Smooth muscle cell (in vitro differentiated cells): ENCODE data around the gene NOXA1. TPM values are rescaled to one million over a fixed set of nuclear protein-coding genes. Genes with fewer than 3 reads are reported as not detected.

Source experiments
- DNase-seq: peaks from one replicate; lab custom pipeline; 2025; ENCODE audit not compliant: unreplicated experiment; lab: John Stamatoyannopoulos, UW
- H2AFZ ChIP-seq: fragments of 200-600 bp; sonication (generic); 2 replicates; pipeline ENCODE4 v1.6.0; 2016; ENCODE audit warnings: antibody characterized with exemption, low read depth, mild to moderate bottlenecking
- H3F3A ChIP-seq: fragments of 200-600 bp; sonication (generic); 2 replicates; pipeline ENCODE4 v1.6.0; 2017; ENCODE audit warnings: antibody characterized with exemption, low read depth
- H3K27ac ChIP-seq: fragments of 200-600 bp; sonication (generic); 2 replicates; pipeline ENCODE4 v1.5.1; 2016; ENCODE audit warnings: low read depth, mild to moderate bottlenecking
- H3K27me3 ChIP-seq: fragments of 200-600 bp; sonication (generic); 2 replicates; pipeline ENCODE4 v1.6.1; 2016; ENCODE audit warnings: low read depth, mild to moderate bottlenecking
- H3K36me3 ChIP-seq: fragments of 200-600 bp; sonication (generic); 2 replicates; pipeline ENCODE4 v1.5.1; 2016; ENCODE audit warnings: low read depth
- H3K4me1 ChIP-seq: fragments of 200-600 bp; sonication (generic); 2 replicates; pipeline ENCODE4 v1.5.1; 2016; ENCODE audit warnings: low read depth
- H3K4me2 ChIP-seq: fragments of 200-600 bp; sonication (generic); 2 replicates; pipeline ENCODE4 v1.6.0; 2016; ENCODE audit warnings: mild to moderate bottlenecking
- H3K4me3 ChIP-seq: fragments of 200-600 bp; sonication (generic); 2 replicates; pipeline ENCODE4 v1.5.1; 2016; ENCODE audit warnings: mild to moderate bottlenecking
- H3K79me2 ChIP-seq: fragments of 200-600 bp; sonication (generic); 2 replicates; pipeline ENCODE4 v1.6.0; 2016; ENCODE audit warnings: low read depth, mild to moderate bottlenecking
- H3K9ac ChIP-seq: fragments of 200-600 bp; sonication (generic); 2 replicates; pipeline ENCODE4 v1.6.0; 2016; ENCODE audit warnings: low read depth
- H3K9me3 ChIP-seq: fragments of 200-600 bp; sonication (generic); replicated peaks from 2 replicates; pipeline ENCODE4 v1.5.1; 2016; ENCODE audit warnings: low read depth
- H4K20me1 ChIP-seq: fragments of 200-600 bp; sonication (generic); 2 replicates; pipeline ENCODE4 v1.6.0; 2016; ENCODE audit warnings: low read depth
- WGBS: methylation state at CpG from one replicate; pipeline ENCODE4 v1.1.7; 2016; ENCODE audit warnings: low lambda C conversion rate; 5-methylcytosine and 5-hydroxymethylcytosine counted together
- polyA plus RNA-seq: library from polyadenylated mRNA; unstranded; fragments of >200 nt; fragmentation: Nextera tagmentation; extraction: Ambion mirVana; gene quantifications from 2 replicates; pipeline ENCODE4 v1.2.1, GENCODE V29; 2016
- total RNA-seq: library from RNA; depleted of rRNA; stranded (reverse); fragments of >200 nt; gene quantifications from 2 replicates; pipeline ENCODE4 v1.2.3, GENCODE V29; 2014
- TF ChIP-seq, protein P1 (sequence below): fragments of 200-600 bp; sonication (generic); IDR thresholded peaks from 2 replicates; pipeline ENCODE4 v1.5.1; 2017; ENCODE audit warnings: borderline replicate concordance, mild to moderate bottlenecking, antibody characterized with exemption; ENCODE audit not compliant: insufficient read depth, poor library complexity, severe bottlenecking

The NOXA1 gene
- total and polyA plus RNA-seq, 2 experiments from 2014 or later: 0.09 to 0.81 TPM

DNA sequence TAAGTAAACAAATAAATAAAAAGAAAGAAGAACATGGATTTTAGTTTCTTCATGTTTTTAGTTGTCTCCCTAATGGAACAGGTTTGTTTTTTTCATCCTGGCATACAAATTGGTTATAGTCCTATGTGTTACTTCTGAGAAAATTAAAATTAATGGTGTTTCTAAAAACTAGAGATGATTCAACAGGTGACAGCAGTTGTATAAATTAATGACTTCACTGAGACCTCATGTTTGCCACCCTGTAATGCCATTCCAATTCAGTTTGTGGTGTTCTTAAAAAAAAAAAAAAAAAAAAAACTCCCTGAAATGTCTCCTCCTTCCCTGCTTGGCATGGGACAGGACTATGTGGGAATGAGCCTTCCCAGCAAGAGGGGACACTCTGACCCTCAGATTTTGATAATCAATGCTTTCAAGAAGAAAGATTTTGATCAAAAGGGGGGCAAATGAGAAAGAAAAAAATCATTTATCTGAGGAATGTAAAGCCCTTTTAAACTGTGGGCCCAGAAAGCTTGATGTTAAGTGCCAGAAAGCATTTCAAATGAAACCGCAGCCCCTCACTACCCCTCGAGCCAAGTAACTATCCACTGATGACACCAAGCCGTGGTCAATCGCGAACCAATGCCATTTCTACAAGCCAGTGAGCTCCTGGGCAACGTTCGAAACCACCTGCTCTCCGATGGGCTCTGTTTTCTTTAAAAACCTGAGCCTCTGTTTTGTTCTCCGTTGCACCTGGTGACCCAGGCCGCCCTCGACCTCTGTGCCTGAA lies 1.2 kb upstream of the NOXA1 start:
- H3K9ac ChIP-seq: peak overlapping the region; percentile 70
- no peaks in the 10 kb centered on the region for H4K20me1 ChIP-seq
- no peaks in the 10 kb centered on the region for H3K27me3 ChIP-seq
- no peaks in the 10 kb centered on the region for H3K9me3 ChIP-seq
- peak overlapping the region; percentile 94 for H3K4me3 ChIP-seq
- H2AFZ ChIP-seq: peak overlapping the region; percentile 98
- DNase-seq: no peak
- H3K27ac ChIP-seq: no peak overlapping the region
- 7% methylated on average over 11 of the region's 11 CpGs for WGBS
- peaks cover 19% of the 10 kb centered on the region for H3K79me2 ChIP-seq
- H3F3A ChIP-seq: no peaks in the 10 kb centered on the region
- TF ChIP-seq, protein P1, sequence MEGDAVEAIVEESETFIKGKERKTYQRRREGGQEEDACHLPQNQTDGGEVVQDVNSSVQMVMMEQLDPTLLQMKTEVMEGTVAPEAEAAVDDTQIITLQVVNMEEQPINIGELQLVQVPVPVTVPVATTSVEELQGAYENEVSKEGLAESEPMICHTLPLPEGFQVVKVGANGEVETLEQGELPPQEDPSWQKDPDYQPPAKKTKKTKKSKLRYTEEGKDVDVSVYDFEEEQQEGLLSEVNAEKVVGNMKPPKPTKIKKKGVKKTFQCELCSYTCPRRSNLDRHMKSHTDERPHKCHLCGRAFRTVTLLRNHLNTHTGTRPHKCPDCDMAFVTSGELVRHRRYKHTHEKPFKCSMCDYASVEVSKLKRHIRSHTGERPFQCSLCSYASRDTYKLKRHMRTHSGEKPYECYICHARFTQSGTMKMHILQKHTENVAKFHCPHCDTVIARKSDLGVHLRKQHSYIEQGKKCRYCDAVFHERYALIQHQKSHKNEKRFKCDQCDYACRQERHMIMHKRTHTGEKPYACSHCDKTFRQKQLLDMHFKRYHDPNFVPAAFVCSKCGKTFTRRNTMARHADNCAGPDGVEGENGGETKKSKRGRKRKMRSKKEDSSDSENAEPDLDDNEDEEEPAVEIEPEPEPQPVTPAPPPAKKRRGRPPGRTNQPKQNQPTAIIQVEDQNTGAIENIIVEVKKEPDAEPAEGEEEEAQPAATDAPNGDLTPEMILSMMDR: no peak
- H3K4me2 ChIP-seq: peak overlapping the region; percentile 92
- no peaks in the 10 kb centered on the region for H3K36me3 ChIP-seq
- peaks cover 7% of the 10 kb centered on the region for H3K4me1 ChIP-seq

DNA sequence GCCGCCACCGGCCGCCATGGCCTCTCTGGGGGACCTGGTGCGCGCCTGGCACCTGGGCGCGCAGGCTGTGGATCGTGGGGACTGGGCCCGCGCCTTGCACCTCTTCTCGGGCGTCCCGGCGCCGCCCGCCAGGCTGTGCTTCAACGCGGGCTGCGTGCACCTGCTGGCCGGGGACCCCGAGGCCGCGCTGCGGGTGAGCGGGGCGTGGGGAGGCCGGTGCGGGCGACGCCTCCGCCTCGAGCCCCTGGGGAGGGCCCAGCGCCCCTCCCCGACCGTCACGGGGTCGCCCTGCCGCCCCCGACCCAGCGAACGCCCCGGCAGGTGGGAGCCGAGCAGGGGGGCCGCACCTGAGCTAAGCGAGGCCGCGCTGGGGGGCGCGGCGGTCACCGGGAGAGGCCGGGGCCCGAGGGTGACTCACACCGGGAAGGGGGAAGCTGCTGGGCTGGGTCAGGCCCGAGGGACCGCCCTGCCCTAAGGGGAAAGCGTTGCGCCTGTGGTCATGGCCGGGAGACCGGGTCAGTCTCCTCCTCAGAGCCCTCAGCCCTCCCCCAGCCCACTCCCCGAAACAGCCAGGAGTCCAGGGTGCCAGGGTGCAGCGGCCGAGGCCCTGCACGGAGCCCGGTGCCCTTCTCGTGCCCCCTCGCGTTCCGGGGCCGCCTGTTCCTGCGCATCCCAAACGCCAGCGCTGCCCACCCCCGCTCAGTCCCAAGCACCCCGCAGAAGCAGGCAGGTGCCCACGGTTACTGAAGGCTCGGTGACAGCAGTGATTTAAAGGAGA lies 510 bp downstream of the NOXA1 start:
- Histone ChIP-seq H3K4me3 (peak overlapping the region; percentile 94), H3F3A (no peaks in the 10 kb centered on the region), H3K9me3 (no peaks in the 10 kb centered on the region), H3K4me1 (peaks cover 7% of the 10 kb centered on the region), H3K27me3 (no peaks in the 10 kb centered on the region), H3K4me2 (peak overlapping the region; percentile 92), H3K79me2 (peaks cover 17% of the 10 kb centered on the region), H3K36me3 (no peaks in the 10 kb centered on the region), H2AFZ (peak overlapping the region; percentile 69), H3K9ac (no peak overlapping the region), H3K27ac (no peak overlapping the region), H4K20me1 (no peaks in the 10 kb centered on the region)
- no peak for DNase-seq
- TF ChIP-seq, protein P1: no peak
- WGBS: 45% methylated on average over 30 of the region's 77 CpGs

DNA sequence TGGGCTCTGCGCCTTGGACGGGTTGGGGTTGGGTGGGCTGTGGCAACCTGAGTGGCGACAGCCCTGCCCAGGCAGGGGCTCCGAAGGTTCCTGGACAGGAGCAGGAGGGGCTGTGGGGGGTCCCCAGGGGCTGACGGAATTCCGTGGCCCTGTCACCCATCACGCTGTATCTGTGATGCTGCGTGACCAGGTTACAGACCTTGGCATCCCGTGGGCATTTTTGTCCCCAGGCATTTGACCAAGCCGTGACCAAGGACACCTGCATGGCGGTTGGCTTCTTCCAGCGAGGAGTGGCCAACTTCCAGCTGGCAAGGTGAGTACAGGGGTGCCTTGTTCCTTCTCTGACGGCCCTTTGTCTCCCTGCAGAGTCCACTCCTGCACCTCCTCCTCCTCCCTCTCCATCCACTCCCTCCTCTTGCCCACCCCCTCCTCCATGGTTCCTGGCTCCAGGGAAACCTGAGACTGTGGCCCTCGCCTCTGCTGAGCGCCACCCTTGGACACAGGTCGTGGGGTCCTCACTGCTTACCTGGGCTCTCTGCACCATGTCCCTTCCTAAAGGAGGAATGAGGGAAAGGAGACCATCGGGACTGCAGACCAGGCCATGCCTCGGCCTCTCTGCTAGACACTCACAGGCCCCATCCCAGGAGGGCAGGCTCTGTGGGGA lies 3.0 kb downstream of the NOXA1 start:
- H3K9ac ChIP-seq: no peak overlapping the region
- no peaks in the 10 kb centered on the region for H4K20me1 ChIP-seq
- no peaks in the 10 kb centered on the region for H3F3A ChIP-seq
- 87% methylated on average over 18 of the region's 18 CpGs for WGBS
- no peaks in the 10 kb centered on the region for H3K36me3 ChIP-seq
- H3K27ac ChIP-seq: no peak overlapping the region
- H3K79me2 ChIP-seq: peaks cover 7% of the 10 kb centered on the region
- DNase-seq: no peak
- no peak overlapping the region for H3K4me3 ChIP-seq
- peaks cover 7% of the 10 kb centered on the region for H3K4me1 ChIP-seq
- no peaks in the 10 kb centered on the region for H3K27me3 ChIP-seq
- no peak overlapping the region for H3K4me2 ChIP-seq
- no peaks in the 10 kb centered on the region for H3K9me3 ChIP-seq
- TF ChIP-seq, protein P1: no peak
- H2AFZ ChIP-seq: no peak overlapping the region
